HG02981 (cell line): ENCODE measurements around the gene PPP1R3A.

ENCODE experiments used
- ATAC-seq: cut with Tn5 transposase; IDR thresholded peaks from one replicate; pipeline ENCODE4 v1.9.1; 2021; ENCODE audit warnings: mild to moderate bottlenecking, moderate library complexity; ENCODE audit not compliant: unreplicated experiment

Gene PPP1R3A

DNA sequence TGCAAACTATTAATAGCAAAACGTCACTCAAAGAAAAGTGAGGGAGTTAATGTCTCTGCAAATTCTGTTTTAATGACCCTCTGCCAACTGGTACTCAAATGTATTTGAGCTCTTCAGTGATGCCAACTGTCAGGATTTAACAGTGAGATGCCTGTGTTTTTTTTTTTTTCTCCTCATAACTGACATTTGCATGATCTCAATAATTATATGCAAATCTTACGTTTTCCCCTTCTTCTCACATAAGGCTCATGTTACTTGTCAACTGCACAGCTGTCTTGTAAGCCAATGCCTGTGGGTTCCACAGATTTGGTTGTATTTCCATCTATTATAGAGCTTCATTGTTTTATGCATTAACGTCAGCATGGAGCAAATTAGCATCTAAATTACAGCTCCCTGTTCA lies 38.2 kb downstream of the PPP1R3A start:
- ATAC-seq: no peak

DNA sequence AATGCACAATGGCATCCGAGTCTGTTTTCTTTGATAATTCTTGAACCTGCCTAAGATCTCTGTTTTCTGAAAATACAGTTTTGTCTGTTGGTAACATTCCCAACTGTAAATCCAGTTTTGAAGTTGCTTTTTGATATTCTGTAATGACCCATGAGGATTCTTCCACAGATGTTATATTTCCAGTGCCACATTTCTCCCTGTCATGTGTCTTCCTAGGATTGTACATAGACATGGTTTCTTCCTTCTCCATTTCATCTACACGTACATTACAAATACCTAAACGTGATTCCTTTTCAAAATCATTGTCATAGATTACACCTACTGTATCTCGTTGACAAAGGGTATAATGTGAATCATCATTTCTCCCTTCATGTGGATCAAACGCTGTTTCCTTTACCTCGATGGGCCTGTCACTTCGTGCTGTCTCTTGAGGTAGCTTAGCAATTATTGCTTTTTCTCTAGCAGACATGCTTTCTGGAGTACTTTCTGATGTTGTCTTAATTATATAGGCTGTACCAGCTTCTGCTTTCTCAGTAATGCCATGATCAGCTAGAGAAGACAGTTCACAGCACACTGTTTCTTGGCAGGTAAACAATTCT lies 40.3 kb downstream of the PPP1R3A start:
- ATAC-seq: no peak

DNA sequence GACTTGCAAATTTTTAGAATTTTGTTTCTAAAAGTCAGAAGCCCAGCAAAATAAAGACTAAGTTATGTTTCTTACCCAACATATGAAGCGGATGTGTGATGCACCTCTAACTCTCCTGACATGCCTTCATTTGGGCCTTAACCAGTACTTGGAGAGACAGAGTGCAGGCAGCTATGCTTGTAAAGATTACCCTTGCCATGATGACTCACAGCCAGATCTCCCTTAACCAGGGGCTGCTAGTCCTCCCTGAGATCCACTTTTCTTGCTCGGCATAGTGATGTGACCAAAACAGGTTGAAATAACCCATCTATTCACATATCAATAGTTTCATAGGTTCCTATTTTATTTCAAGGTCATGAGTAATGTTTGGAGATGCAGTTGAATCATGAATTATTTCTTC lies 43.6 kb downstream of the PPP1R3A start:
- ATAC-seq: no peak

DNA sequence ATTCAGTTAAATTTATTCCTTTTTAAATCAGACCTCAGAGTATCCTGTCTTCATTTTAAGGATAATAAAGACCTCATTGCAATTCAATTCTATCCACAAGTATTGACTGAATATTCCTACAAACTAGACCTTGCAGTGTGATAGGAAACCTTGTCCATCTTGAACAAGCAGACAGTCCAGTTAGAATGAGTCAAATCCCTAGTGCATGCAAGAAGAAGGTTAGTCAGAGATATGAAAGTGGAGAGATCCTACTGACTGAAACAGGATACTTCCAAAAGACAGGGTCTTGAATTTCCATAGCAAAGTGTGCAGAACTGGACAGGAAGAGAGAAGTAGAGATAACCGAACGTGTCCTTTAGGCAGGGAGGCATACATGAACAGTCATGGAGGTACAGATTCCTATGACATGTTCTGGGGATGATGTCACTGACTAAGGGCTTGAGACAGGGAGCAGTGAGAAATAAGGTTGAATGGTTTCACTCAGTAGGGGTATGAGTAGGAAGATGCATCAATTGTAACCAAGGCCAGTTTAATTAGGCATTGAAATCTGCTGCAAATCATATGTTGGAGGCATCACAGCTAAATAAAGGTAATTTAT lies 45.2 kb downstream of the PPP1R3A start:
- ATAC-seq: no peak

DNA sequence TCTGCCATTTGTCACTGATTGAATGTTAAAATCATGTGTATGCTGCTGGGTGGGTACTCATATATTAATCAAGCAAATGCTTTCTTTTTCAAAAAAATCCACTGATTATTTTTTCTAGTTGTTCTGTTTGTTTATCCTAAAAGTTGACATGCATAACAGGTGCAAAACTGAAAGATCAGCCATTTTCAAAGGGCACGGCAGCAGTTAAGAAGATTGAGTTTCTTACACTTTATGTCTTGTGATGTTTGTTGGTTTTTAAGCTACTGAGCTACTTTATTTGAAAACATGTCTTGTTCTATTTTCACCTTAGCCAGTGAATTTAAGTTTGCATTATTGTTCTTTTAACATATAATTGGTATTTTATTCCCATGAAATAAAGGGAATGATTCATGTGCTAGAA lies 45.8 kb downstream of the PPP1R3A start:
- no peak for ATAC-seq

DNA sequence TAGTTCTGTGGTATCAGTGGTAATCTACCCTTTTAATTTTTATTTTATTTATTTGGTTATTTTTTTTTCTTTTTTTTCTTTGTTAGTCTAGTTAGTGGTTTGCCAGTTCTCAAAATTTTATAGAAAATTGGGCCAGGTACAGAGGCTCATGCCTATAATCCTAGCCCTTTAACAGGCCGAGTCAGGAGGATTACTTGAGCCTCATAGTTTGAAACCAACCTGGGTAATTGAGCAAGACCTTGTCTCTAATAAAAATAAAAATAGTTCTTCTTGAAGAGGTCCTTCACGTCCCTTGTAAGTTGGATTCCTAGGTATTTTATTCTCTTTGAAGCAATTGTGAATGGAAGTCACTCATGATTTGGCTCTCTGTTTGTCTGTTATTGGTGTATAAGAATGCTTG lies 51.5 kb downstream of the PPP1R3A start:
- ATAC-seq: no peak

DNA sequence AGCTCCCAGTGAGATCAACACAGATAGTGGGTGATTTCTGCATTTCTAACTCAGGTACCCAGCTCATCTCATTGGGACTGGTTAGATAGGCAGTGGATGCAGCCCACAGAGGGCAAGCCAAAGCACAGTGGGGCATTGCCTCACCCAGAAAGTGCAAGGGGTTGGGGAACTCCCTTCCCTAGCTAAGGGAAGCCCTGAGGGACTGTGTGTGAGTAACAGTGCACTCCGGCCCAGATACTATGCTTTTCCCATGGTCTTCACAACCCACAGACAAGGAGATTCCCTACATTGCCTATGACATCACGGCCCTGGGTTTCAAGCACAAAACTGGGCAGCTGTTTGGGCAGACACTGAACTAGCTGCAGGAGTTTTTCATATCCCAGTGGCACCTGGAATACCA lies 62.8 kb downstream of the PPP1R3A start:
- ATAC-seq: no peak

DNA sequence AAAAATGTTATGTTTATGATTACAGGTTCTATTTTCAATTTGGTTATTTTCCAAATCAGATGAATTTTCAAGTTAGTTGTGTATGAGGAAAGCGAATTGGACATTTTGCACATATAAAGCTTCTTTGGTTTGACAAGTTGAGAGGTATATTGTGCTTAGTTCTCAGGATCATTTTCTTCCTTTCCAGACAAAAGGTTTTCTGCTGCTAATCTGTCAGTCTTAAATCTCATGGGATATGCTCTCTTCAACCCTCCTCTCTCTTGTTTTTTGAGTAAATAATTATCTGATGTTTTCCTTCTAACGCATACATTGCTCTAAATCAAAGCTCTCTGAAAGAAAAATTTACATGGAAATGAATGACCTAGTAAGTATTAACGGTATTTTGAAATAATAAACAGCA lies 77.9 kb downstream of the PPP1R3A start:
- ATAC-seq: no peak

DNA sequence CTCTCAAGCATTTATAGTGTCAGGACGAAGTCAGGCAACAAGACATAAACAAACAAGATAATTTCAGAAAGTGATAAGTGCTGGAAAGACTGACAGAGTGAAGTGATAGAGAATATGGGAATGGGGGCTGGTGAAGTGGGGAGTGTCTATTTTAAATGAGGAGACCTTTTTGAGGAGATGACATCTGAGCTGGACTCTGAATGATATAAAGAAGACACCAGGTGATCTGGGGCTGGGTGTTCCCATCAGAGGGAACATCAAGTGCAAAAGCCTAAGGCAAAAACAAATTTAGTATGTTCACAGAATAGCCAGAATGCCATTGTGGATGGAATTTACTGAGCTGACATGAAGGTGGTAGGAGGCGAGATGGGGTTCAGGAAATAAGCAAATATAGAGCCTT lies 83.4 kb downstream of the PPP1R3A start:
- ATAC-seq: no peak

DNA sequence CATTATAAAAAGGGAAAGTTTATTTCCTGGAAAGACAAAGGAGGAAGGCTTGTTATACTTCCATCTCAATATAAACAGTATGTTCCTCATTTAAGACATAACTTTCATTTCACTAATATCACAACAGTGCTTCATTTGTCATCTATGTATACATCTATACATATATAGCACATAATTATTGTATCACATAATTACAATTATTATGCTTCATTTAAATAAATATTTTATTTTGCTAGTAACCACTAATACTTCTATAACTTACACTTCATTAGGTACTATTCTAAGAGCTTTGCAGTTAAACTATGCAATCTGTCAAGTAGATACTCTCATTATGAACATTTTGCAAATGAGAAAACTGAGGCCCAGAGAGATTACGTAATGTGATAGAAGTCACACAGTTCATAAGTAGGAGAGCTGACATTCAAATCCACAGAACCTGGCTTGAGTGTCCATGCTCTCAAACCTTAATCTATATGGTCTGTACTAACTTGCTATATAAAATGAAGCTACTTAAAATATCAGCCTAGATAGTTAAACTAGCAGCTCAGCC lies 86.5 kb downstream of the PPP1R3A start:
- no peak for ATAC-seq

DNA sequence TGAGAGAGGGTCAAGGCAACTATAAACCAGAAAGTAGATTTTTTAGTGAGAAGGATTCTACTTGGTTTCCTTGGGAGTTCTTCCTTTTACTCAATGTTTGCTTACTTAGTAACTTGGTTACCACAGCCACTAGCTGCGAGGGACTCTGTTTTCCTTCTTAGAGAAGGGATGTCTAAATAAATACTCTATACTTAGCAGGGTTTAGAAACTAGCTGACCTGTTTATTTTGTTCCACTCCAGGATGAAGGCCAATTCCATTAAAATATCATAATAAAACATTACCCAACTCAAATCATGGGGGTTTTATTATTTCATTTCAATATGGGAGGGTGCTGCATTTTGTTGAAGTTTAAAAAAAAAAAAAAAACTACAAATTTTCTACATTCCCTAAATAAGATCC lies 87.3 kb downstream of the PPP1R3A start:
- no peak for ATAC-seq

DNA sequence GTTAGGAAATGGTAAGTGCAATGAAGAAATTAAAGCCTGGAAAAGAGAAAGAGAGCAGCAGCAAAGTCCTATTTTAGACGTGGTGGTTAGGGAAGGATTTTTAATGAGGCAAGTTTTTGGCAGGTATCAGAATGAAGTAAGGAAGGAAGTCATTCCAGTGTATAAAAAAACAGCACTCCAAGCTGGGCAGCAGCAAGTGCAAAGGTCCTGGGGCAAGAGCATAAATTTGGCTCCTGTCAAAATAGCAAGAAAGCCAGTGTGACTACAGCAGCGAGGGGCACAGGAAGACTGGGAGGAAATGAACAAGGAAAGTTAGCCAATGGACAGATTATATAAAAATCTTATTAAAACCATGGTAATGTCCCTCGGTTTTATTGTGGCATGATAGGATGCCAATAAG lies 90.2 kb downstream of the PPP1R3A start:
- ATAC-seq: no peak
